Pancreas (tissue), 10 donors: ENCODE results near the gene TNNI2. TPM values are rescaled to one million over a fixed set of nuclear protein-coding genes. Genes with fewer than 3 reads are reported as not detected.

ENCODE experiments used
- ATAC-seq, 4 donors: fragments of 200-7000 bp; cut with Tn5 transposase; one replicate each; pipeline versions ENCODE4 v1.8.0 to v1.9.1; 2020; ENCODE audit warnings: mild to moderate bottlenecking in 4 of 4, moderate library complexity in 4 of 4
- DNase-seq, 6 donors: peaks; one replicate each; pipeline ENCODE4 v3.0.0-alpha.2; 2020
- FAIRE-seq: peaks from 2 replicates; lab custom pipeline; 2012; peaks lifted over from hg19 to GRCh38; lab: Jason Lieb, UNC
- H3K27ac ChIP-seq, 4 donors: fragments of 200-600 bp; sonication (generic); 1 replicate in 3 of 4; 2 replicates in 1 of 4; pipeline versions ENCODE4 v1.5.0 to v1.8.0; 2020
- H3K27me3 ChIP-seq, 4 donors: fragments of 200-600 bp; one replicate each; pipeline ENCODE4 v1.8.0; 2021
- H3K36me3 ChIP-seq, 3 donors: fragments of 200-600 bp; sonication (generic) in 1 of 3; one replicate each; pipeline versions ENCODE4 v1.5.0 to v1.8.0; 2020 to 2021
- H3K4me1 ChIP-seq, 3 donors: fragments of 200-600 bp; one replicate each; pipeline ENCODE4 v1.8.0; 2021
- H3K4me3 ChIP-seq, 4 donors: fragments of 200-600 bp; sonication (generic) in 2 of 4; one replicate each; pipeline versions ENCODE4 v1.5.0 to v1.8.0; 2020 to 2021
- H3K9me3 ChIP-seq, 4 donors: fragments of 200-600 bp; one replicate each; pipeline ENCODE4 v1.8.0; 2021
- WGBS, 2 donors: extraction: QIAGEN DNeasy Blood & Tissue Kit; methylation state at CpG; one replicate each; pipeline ENCODE4 v1.1.7; 2013; 5-methylcytosine and 5-hydroxymethylcytosine counted together
- intact Hi-C, 3 donors: fragments of 100-400 bp; cut with DNase I; formaldehyde crosslinking; loops; one replicate each; pipeline versions ENCODE4 v1.11.1 to v1.14.2; 2022
- polyA plus RNA-seq, 2 donors: library from polyadenylated mRNA; stranded (reverse); fragments of 200-250 nt; gene quantifications; one replicate each; pipeline ENCODE4 v1.2.3, GENCODE V29; 2013
- total RNA-seq, 6 donors: library from RNA; stranded (reverse); fragmentation: NEBNext Ultra II Directional in 4 of 6; extraction: Animal tissue kit (Norgen Biotek cat#: 25700) in 4 of 6; gene quantifications; one replicate each; pipeline versions ENCODE4 v1.2.1 to v1.2.4, GENCODE V29; 2021 to 2023
- TF ChIP-seq, protein P1 (sequence below), 4 donors: fragments of 200-600 bp; sonication (generic) in 3 of 4; IDR thresholded peaks; one replicate each; pipeline versions ENCODE4 v1.5.0 to v1.8.0; 2021; ENCODE audit warnings: antibody characterized with exemption in 4 of 4
- donor health status: healthy with polysubstance abuse.
- donor health status: DM: no; HTN: no; CAD: no; lungs with moderate emphysema.
- donor health status: DM: no; HTN: no; CAD: no.
- donor health status: control.
- donor health status: control.
- donor health status: Bipolar disorder and iron deficiency.
- donor health status: DM: yes; HTN: yes; CAD: no.
- donor health status: DM: no; HTN: no; CAD: no.
- donor health status: DM: no; HTN: no; CAD: no.
- donor health status: DM: yes; HTN: yes; CAD: no.

The TNNI2 gene
- total and polyA plus RNA-seq, 8 donors: 2.5 to 57.4 (median 6.6) TPM; not detected in 1

DNA sequence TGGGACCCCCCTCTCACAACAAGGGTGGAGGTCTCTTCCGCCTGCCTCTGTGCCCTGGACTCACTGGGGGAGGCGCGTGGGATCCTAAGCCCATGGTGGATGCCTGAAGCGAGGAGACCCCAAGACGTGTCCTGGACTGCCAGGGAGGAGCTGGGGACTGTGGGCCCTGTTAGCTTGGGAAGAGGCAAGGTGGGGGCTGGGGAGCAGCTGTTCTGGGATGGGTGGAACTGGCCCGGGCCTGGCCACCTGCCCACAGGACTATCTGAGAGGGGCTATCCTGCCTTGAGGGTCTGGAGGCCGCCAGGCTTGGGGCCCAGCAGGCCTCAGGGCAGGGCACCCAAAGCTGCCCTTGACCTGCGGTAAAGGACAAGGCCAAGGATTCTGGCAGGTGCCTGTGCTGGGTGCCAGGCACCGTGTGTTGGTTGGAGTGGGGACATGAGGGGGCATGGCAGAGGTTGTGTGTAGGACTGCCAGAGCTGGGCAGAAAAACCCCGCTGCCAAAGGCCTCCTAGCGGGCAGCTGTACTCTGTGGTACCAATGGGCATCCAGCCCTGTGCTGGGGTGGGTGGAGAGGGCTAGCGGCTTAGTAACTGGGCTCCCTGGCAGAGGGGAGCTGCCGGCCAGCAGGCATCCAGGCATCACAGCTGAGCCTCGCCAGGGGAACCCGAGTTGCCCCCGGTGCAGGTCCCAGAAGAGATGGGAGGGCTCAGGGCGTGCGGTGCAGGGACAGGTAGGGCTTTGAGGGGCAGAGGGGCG, 14.8 kb downstream of the TNNI2 start:
- Histone ChIP-seq H3K27me3 (no peaks in the 10 kb centered on the region), H3K36me3 (no peaks in the 10 kb centered on the region), H3K4me3 (peak overlapping the region in 1 of 4 donors; percentile 36), H3K9me3 (no peaks in the 10 kb centered on the region), H3K27ac (peak overlapping the region in 1 of 4 donors; percentile 44), H3K4me1 (no peaks in the 10 kb centered on the region)
- WGBS, 2 donors: 89 to 90% methylated on average over 19 of the region's 19 CpGs
- ATAC-seq (no peak), FAIRE-seq (no peak), DNase-seq (peak in 2 of 6 donors; percentile 30 to 73)
- intact Hi-C loops: no loop called here
- TF ChIP-seq, protein P1, sequence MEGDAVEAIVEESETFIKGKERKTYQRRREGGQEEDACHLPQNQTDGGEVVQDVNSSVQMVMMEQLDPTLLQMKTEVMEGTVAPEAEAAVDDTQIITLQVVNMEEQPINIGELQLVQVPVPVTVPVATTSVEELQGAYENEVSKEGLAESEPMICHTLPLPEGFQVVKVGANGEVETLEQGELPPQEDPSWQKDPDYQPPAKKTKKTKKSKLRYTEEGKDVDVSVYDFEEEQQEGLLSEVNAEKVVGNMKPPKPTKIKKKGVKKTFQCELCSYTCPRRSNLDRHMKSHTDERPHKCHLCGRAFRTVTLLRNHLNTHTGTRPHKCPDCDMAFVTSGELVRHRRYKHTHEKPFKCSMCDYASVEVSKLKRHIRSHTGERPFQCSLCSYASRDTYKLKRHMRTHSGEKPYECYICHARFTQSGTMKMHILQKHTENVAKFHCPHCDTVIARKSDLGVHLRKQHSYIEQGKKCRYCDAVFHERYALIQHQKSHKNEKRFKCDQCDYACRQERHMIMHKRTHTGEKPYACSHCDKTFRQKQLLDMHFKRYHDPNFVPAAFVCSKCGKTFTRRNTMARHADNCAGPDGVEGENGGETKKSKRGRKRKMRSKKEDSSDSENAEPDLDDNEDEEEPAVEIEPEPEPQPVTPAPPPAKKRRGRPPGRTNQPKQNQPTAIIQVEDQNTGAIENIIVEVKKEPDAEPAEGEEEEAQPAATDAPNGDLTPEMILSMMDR (IDR thresholded peaks at IDR 0.05): no peak

DNA sequence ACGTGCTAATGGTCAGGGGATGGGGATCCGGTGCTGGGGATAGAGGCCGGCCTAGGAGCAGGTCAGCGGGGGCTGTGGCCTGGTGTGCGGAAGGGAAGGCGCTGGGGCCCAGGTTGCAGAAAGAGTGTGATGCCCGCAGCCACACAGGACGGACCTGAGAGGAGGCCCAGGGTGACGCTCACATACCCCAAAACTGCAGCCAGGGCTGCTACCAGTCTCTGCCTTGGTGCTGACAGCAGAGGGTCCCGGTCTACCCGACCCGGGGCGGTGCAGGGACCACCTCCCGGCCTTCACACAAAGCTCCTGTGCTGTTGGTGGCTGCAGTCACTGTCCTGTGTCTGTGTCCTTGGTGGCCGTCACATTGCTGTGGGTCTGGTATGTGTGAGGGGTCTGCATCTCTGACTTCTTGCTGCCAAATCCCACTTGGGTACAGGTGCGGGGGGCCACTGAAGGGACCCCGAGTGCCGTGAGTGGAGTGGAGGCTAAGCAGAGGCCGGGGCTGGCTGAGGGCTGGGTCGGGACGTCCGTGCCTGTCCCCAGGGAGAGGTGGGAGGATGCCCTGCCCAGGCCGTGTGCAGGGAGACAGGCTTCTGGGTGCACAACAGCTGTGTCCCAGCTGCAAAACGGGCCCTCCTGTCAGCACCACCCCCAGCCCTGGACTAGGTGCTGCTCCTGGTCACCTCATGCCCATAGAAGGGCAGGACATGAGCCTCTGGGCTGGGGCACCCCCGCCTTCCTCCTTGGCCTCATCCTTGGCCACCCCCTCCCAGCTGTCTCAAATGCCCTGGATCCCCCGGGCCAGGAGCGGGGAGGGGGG, 15.6 kb downstream of the TNNI2 start:
- 79 to 84% methylated on average over 26 to 27 of the region's 27 CpGs for WGBS, 2 donors
- peak overlapping the region in 1 of 4 donors; percentile 36 for H3K4me3 ChIP-seq
- ATAC-seq (no peak), DNase-seq (peak in 2 of 6 donors; percentile 31 to 55), FAIRE-seq (no peak)
- H3K27ac ChIP-seq: no peak overlapping the region
- H3K36me3 ChIP-seq: no peaks in the 10 kb centered on the region
- TF ChIP-seq, protein P1 (IDR thresholded peaks at IDR 0.05): no peak
- intact Hi-C loops: no loop called here
- H3K9me3 ChIP-seq: no peaks in the 10 kb centered on the region
- no peaks in the 10 kb centered on the region for H3K4me1 ChIP-seq
- H3K27me3 ChIP-seq: no peaks in the 10 kb centered on the region

DNA sequence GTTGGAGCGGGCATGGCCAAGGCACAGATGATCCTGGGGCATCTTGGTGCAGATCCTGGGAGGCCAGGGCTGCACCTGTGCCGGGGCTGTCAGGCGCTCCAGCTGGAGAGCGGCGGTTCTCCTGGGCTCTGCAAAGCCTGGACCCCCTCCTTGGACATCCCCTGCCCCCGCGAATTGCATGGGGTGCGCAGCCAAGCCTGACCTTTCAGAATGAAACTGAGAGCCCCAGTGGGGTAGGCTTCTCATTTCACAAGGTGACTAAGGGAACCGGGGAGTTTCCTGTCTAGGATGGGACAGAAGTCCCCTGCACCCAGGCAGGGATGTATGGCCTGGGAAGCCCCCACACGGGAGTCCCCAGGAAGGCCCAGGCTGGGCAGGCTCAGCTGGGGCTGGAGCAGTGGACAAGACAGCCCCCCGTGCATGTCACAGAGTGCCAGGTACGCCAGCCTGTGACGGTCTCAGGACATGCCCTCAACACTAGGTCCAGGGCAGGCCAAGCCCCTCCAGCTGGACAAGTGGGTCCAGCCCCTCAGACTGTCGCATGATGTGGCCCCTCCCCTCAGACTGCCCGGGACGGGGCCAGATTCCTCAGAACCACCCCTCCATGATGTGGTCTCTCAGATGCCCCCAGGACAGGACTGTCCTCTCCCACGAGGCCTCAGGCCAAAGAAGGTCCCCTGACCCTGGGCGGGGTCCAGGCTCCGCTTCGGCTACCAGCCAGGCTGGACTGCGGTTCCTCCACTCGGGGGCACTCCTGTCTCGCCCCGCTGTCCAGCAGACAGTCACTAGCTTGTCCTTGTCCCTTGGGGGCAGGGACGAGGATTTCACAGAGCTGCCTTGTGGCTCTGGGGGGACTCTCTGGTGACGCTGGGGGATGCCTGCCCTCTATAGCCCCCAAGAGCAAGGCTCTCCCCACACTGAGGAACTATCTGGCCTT, 16.4 kb downstream of the TNNI2 start:
- TF ChIP-seq, protein P1 (IDR thresholded peaks at IDR 0.05): no peak
- Histone ChIP-seq H3K36me3 (no peaks in the 10 kb centered on the region), H3K27ac (no peak overlapping the region), H3K27me3 (no peaks in the 10 kb centered on the region), H3K4me3 (peak overlapping the region in 1 of 4 donors; percentile 36), H3K9me3 (no peaks in the 10 kb centered on the region), H3K4me1 (no peaks in the 10 kb centered on the region)
- ATAC-seq (no peak), FAIRE-seq (no peak), DNase-seq (peak in 2 of 6 donors; percentile 23 to 76)
- intact Hi-C loops: no loop called here
- WGBS, 2 donors: 79 to 87% methylated on average over 26 of the region's 26 CpGs

DNA sequence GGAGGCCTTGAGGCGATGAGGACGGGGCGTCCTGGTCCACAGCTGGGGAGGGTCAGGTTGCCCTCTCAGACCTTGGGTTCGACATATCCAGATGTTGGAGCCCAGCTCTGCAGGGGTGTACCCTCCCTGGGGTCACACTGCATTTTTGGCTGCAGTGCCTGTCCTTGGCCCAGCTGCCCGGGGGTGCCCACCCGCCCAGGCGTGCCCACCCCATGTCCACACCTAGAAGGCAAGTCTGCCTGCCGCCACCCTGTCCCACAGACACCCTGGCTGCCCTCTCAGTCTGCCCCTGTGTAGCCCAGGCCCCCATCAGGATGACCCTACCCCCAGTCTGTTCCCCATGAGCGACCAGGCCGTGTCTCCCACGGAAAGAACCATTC, 17.1 kb downstream of the TNNI2 start:
- TF ChIP-seq, protein P1 (IDR thresholded peaks at IDR 0.05): no peak
- no peak for FAIRE-seq
- DNase-seq: peak in 2 of 6 donors; percentile 25 to 67
- no peak for ATAC-seq
- no peaks in the 10 kb centered on the region for H3K27me3 ChIP-seq
- no peaks in the 10 kb centered on the region for H3K4me1 ChIP-seq
- intact Hi-C loops: no loop called here
- 89 to 92% methylated on average over 10 to 11 of the region's 11 CpGs for WGBS, 2 donors
- H3K27ac ChIP-seq: no peak overlapping the region
- no peaks in the 10 kb centered on the region for H3K9me3 ChIP-seq
- H3K4me3 ChIP-seq: no peak overlapping the region
- no peaks in the 10 kb centered on the region for H3K36me3 ChIP-seq
